Right cardiac atrium (tissue), 5 donors: ENCODE results near the gene TTLL12. TPM values are rescaled to one million over a fixed set of nuclear protein-coding genes. Genes with fewer than 3 reads are reported as not detected.

ENCODE experiments used
- polyA plus RNA-seq: library from polyadenylated mRNA; stranded (reverse); fragments of 200-250 nt; gene quantifications from one replicate; pipeline ENCODE4 v1.2.3, GENCODE V29; 2013
- total RNA-seq, 4 donors: library from RNA; stranded (reverse); fragmentation: NEBNext Ultra II Directional; extraction: Animal tissue kit (Norgen Biotek cat#: 25700); gene quantifications; one replicate each; pipeline ENCODE4 v1.2.1, GENCODE V29; 2021
- donor health status: healthy with polysubstance abuse.
- donor health status: DM: no; HTN: yes; CAD: no.
- donor health status: DM: no; HTN: no; CAD: no.
- donor health status: DM: no; HTN: yes; CAD: no; lungs with severe emphysema.
- donor health status: DM: yes; HTN: yes; CAD: no.

Gene TTLL12
- total and polyA plus RNA-seq, 5 donors = 6.9 to 11.0 (median 10.1) TPM

Other genes starting within 250 kb of the TTLL12 start
- 10 to 100 TPM; 66.7 to 85.6 (median 69.8) TPM for gene PACSIN2, start 172.0 kb downstream of the TTLL12 start, total RNA-seq
- 40.4 TPM for gene PACSIN2, start 172.0 kb downstream of the TTLL12 start, polyA plus RNA-seq
- gene TTLL1, start 97.7 kb downstream of the TTLL12 start, total RNA-seq = 1 to 10 TPM; 4.2 to 6.8 (median 6.2) TPM
- gene TTLL1, start 97.7 kb downstream of the TTLL12 start, polyA plus RNA-seq = 6.0 TPM
- under 1 TPM in 3 of 4 donors, not detected in 1; 0.31 to 0.34 (median 0.32) TPM for gene BIK, start 76.4 kb downstream of the TTLL12 start, total RNA-seq
- gene BIK, start 76.4 kb downstream of the TTLL12 start, polyA plus RNA-seq = 0.52 TPM
- 10 to 100 TPM; 12.5 to 13.8 (median 13.6) TPM for gene MCAT, start 43.7 kb downstream of the TTLL12 start, total RNA-seq
- gene MCAT, start 43.7 kb downstream of the TTLL12 start, polyA plus RNA-seq = 14.5 TPM
- gene TSPO, start 35.6 kb downstream of the TTLL12 start, total RNA-seq = 100 to 1,000 TPM in 1 of 4 donors, 10 to 100 TPM in 3; 69.6 to 102 (median 93.0) TPM
- 152 TPM for gene TSPO, start 35.6 kb downstream of the TTLL12 start, polyA plus RNA-seq
- gene SCUBE1, start 156.2 kb upstream of the TTLL12 start, total RNA-seq = 1 to 10 TPM in 1 of 4 donors, under 1 TPM in 2, not detected in 1; 0.03 to 1.3 (median 0.31) TPM
- gene SCUBE1, start 156.2 kb upstream of the TTLL12 start, polyA plus RNA-seq = 0.34 TPM
- under 1 TPM in 1 of 4 donors, not detected in 3; 0.38 TPM for gene MPPED1, start 224.9 kb upstream of the TTLL12 start, total RNA-seq
- gene MPPED1, start 224.9 kb upstream of the TTLL12 start, polyA plus RNA-seq = 0.05 TPM